Frontal cortex (tissue), 4 donors: ENCODE results near the gene DHRS7C. TPM values are rescaled to one million over a fixed set of nuclear protein-coding genes. Genes with fewer than 3 reads are reported as not detected.
"Not testable (repeated sequence)": the region's sequence is repeated elsewhere in the genome, so short reads cannot be mapped to it uniquely, and the experiment has no call there.

Experiments used
- DNase-seq, 2 donors: peaks; one replicate each; pipeline ENCODE4 v3.0.0; 2012; ENCODE audit warnings: low spot score in 2 of 2
- FAIRE-seq: peaks from 2 replicates; lab custom pipeline; 2012; peaks lifted over from hg19 to GRCh38; lab: Jason Lieb, UNC
- total RNA-seq: library from RNA; depleted of rRNA; stranded (reverse); fragments of >200 nt; gene quantifications from one replicate; pipeline ENCODE4 v1.2.3, GENCODE V29; 2014
- donor health status: control.
- donor health status: control.
- donor health status: control.

Gene DHRS7C
- total RNA-seq, 1 donor from 2014 or later, result not detected

DNA sequence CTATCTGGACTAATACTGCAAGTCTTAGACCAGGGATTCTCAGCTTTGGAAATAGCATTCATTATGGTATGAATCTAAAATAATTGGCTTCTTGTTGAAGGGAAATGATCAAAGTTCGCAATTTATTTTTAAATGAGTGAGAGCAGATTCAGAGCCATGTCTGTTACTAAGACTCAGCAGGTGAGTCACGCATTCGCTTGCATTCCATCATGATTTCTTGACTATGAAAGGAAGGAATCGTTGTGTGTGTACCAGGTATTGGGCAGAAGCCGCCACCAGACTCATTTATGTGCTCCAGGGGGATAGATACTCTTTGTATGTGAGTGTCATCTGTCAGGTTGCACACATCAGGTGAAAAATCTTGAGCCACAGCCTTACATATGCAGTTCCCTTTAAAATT, 19.7 kb upstream of the DHRS7C start:
- no peak for DNase-seq

GRCh38 chr17:9810100-9810949, 18.9 kb upstream of the DHRS7C start:
- DNase-seq, result no peak
- FAIRE-seq, result no peak

More for the DNA sequence above, 19.7 kb upstream of the DHRS7C start:
- FAIRE-seq, result no peak

DNA sequence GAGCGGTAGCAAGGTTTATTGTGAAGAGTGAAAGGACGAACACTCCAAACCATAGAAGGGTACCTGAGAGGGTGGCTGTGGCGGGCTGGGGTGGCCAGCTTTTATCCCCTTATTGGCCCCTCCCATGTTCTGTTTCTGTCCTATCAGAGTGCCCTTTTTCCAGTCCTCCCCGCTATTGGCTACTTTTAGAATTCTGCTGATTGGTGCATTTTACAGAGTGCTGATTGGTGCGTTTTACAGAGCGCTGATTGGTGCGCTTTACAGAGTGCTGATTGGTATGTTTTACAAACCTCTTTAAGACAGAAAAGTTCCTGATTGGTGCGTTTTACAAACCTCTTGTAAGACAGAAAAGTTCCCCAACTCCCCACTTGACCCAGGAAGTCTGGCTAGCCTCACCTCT, 18.0 kb upstream of the DHRS7C start:
- FAIRE-seq (no peak), DNase-seq (no peak)

- FAIRE-seq, result no peak
- DNase-seq, result no peak
These were observed 15.3 kb upstream of the DHRS7C start for GRCh38 chr17:9806699-9807098.

GRCh38 chr17:9805769-9806168, 14.4 kb upstream of the DHRS7C start:
- DNase-seq, result no peak

DNA sequence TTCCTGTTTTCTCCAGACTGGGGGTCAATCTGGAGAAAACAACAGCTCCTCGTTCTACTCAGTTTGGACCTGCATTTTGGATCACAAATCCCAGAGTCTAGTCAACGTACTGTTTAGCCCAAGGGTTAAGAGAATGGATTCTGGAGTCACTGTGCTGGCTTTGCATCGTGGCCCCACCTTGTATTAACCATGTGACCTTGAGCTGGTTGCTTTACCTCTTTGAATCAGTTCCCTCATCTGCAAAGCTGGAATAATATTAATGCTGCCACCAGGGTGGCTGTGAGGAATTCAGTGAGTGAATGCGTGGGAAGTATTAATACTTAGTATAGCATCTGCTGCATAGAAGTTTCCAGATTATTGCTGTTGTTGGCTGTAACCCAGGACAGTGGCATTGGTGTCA, 11.3 kb upstream of the DHRS7C start:
- DNase-seq (no peak), FAIRE-seq (no peak)

More at GRCh38 chr17:9805769-9806168, 14.4 kb upstream of the DHRS7C start:
- no peak for FAIRE-seq

DNA sequence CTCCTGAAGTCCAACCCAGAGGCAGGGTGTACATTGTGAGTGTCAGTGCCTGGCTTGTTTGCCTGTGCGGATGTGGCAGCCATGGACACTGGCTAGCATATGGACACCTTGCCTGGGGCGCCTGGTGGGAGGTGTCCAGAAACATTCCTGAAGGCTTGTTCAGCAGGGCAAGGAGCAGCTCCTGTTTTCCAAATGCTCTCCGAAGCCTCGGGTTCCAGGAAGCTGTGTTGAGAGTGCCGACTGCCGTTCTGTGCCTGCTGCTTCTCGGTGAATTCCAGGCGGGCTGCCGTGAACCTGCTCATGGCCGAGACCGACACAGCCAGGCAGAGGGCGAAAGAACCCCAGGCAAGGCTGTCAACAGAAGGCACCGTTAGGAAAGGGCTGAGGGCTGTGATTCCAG, 10.9 kb upstream of the DHRS7C start:
- FAIRE-seq (no peak), DNase-seq (no peak)

DNA sequence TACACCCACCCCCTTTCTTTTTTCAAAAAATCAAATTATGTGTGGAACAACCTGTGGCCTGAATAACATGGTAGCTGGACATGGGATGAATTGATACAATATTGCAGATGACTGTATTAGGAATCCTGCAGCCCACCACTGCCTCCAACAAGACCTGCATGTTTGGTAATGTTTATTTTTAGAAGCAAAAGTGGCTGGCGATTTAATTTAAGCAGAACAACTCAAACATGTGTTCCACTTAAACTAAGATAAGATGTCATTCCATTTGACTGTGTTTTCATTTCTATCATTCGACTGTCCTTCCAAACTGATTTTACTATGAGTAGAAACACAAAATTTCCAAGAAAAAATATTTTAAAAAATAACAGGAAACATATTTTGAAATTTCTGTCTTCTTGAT, 10.1 kb upstream of the DHRS7C start:
- FAIRE-seq (no peak), DNase-seq (no peak)

GRCh38 chr17:9798724-9799123, 7.3 kb upstream of the DHRS7C start:
- FAIRE-seq (no peak), DNase-seq (no peak)

DNA sequence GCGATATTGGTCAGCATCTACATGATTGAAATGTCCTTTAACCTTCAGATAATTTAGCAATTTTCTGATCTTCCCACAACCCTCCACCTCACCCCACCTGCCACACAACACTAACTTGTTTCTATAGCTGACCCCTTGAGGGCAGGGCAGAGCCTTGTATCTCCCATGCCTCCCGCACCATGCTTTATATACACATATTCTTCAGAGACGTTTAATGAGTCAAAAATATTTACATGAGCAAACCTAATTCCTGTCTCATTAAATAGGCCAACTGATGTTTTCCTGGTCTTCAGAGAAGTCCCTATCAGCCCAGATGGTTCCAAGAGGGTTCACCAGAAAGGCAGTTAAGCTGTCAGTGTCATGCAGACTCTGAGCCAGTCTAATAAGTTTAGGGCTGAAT, 6.6 kb upstream of the DHRS7C start:
- FAIRE-seq, result no peak
- DNase-seq, result no peak

DNA sequence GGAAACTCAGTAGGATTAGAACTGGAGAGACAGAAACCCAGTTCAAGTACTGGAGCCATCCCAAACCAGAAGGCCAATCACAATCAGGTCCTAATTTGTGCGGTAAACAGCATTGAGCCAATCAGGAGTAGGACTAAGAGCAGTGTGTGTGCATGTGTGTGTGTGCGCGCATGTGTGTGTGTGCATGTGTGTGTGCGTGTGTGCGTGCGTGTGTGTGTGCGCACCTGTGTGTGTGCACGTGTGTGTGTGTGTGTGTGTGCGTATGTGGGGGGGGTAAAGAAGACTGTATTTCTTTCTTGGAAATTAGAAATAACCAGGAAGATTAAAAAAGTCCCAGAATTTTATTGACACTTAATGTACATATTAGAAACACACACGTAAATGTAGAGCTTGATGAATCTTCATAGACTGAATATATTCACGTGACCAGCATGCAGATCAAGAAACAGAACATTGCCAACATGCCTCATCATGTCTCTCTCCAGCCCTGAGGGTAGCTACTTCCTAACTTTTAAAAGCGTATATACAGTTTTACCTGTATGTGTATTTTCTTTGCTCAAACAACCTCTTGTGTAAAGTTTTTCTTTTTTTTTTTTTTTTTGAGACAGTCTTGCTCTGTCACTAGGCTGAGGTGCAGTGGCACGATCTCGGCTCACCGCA, 919 bp upstream of the DHRS7C start:
- DNase-seq (no peak), FAIRE-seq (no peak)

DNA sequence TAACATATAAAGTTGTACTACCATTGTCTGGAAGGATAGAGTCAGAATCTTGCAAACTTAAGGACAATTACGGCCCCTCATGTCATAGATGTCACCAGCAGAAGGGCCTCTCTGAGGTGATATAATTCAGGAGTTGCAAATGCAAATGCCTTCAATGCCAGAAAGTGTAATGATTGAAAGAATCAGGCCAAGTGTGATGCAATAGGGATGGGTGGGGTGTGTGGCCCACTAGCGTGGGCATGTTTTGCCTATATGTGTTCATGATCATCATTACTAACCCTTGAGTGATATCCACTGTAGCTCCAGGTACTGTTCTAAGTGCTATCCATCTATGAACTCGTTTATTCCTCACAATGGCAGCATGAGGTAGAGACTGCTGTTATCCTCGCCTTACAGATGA, 1.1 kb downstream of the DHRS7C start:
- DNase-seq, result no peak
- FAIRE-seq, result no peak

DNA sequence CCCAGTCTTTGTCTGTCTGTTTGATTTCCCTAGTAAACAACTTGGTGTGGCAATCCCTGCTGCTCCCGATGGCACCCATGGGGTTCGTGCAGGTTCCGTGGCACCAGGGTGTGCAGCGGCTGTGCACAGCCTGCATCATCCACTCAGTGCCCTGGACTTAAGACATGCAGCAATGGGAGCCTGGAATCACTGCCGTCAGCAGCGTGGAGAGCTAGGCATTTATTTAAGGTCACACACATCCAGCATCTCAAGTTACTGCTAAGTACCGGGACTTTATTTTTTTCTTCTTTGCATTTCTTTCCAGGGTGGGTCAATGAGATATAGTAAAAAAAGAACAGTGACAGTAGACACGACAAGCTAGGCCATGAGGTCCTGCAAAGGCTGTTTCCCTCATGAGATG, 2.8 kb downstream of the DHRS7C start:
- DNase-seq (no peak), FAIRE-seq (no peak)

- no peak for FAIRE-seq
- no peak for DNase-seq
These were observed 6.8 kb downstream of the DHRS7C start for GRCh38 chr17:9784544-9784943.

- not testable (repeated sequence) for DNase-seq, FAIRE-seq
These were observed 7.9 kb downstream of the DHRS7C start for GRCh38 chr17:9783465-9783864.

- DNase-seq (no peak), FAIRE-seq (no peak)
These were observed 8.3 kb downstream of the DHRS7C start for GRCh38 chr17:9783050-9783449.

DNA sequence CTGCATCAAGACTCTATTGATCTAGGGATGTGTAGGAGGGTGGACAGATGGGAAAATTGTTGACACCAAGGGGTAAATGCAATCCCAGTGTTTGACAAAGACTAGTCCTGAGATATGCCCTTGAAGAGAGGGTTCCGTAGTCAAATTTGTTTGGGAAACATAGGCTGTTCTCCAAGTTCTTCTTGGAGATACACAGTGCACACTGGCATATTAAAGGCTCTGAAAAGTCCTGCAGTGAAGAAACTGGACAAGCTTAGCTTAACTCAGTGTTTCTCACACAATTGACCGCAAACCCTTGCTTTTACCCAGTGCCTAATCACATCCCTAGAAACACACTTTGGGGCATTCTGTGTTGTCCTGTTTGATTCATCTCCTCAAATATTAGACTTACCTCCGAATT, 10.8 kb downstream of the DHRS7C start:
- FAIRE-seq, result no peak
- no peak for DNase-seq

DNA sequence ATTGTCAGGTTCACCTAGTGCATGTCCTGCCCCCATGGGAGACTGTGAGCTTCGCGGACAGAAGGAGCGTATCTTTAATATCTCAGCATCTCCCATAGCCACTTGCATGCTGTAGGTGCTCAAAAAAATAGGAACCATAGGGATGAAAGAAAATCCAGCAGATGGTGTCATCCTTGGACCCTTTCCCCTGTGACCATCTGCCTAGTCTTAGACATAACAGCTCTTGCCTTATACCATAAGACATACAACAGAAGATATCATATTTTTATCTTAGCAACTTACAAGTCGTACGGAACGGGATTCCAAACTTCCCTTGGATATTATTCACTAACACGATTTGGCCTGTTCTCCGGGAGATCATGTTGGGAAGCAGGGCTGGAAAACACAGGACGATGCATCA, 14.5 kb downstream of the DHRS7C start:
- DNase-seq, result no peak
- no peak for FAIRE-seq

GRCh38 chr17:9772658-9773057, 18.7 kb downstream of the DHRS7C start:
- FAIRE-seq (no peak), DNase-seq (no peak)

DNA sequence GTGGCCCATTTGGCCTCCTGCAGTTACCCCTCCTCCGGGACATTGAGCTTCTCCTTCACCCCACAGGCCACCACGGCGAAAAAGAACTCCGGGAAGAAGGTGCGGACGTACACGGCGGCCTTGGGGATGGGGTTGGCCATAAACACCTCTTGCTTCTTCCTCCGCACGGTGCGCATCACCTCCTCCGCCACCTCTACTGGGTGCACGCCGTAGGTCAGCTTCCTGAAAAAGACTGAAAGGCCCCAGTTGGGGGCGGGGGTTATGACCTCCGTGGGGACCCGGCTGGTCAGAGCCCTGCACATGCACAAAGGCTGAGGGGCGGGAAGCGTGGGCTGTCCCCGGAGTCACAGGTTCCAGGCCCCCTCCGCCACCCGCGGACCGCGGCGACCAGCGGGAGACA, 19.9 kb downstream of the DHRS7C start:
- FAIRE-seq (no peak), DNase-seq (no peak)

DNA sequence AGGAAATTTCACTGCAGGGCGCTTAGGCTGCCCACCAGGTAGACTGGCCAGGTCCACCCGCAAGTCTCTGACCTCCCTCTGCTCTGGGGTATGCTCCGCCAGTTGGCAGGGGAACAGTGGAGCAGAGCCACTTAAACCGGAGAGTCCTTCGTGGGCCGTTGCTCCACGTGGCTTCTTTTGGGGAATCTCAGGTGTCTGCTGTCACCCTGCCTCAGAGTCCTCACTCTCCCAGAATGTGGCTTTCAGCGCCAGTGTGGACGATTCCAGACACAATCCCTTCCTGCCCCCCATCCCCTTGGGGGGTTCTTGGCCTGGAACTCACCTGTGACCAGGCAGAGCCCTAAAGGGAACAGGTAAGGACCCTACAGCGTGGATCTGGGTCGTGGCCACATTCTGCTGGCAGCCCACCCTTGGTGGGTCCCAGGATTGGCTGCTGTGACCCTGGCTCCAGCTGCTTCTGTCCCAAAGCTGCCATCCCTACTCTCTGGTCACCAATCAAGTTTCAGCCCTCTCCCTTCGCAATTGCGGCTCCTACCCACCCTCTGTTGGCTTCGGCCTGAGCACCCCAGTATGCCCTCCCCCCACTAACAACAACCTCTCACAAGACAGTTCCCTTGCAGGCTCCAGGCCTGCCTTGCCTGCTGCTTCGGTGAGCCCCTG, 22.2 kb downstream of the DHRS7C start:
- FAIRE-seq (no peak), DNase-seq (no peak)
